Lower lobe of right lung (tissue), 2 donors: ENCODE measurements around the gene PLEK. TPM values are rescaled to one million over a fixed set of nuclear protein-coding genes. Genes with fewer than 3 reads are reported as not detected.
A peak's percentile ranks its signal among the peaks of the same experiment; 100 is the strongest.
"Not testable (repeated sequence)": the region's sequence is repeated elsewhere in the genome, so short reads cannot be mapped to it uniquely, and the experiment has no call there.

ENCODE experiments used
- ATAC-seq, 2 donors: fragments of 200-7000 bp; cut with Tn5 transposase; one replicate each; pipeline ENCODE4 v1.9.1; 2020 to 2022; ENCODE audit warnings: mild to moderate bottlenecking in 2 of 2, moderate library complexity in 2 of 2
- DNase-seq: peaks from one replicate; pipeline ENCODE4 v3.0.0-alpha.2; 2020
- H3K27ac ChIP-seq: fragments of 200-600 bp; one replicate; pipeline ENCODE4 v1.8.0; 2022
- H3K27me3 ChIP-seq: fragments of 200-600 bp; one replicate; pipeline ENCODE4 v1.8.0; 2022; ENCODE audit warnings: low read depth
- H3K36me3 ChIP-seq: fragments of 200-600 bp; one replicate; pipeline ENCODE4 v1.8.0; 2022; ENCODE audit warnings: mild to moderate bottlenecking
- H3K4me1 ChIP-seq: fragments of 200-600 bp; one replicate; pipeline ENCODE4 v1.8.0; 2022
- H3K4me3 ChIP-seq: fragments of 200-600 bp; one replicate; pipeline ENCODE4 v1.8.0; 2022; ENCODE audit warnings: mild to moderate bottlenecking
- H3K9me3 ChIP-seq: fragments of 200-600 bp; one replicate; pipeline ENCODE4 v1.8.0; 2022
- intact Hi-C: fragments of 100-400 bp; cut with DNase I; formaldehyde crosslinking; loops from one replicate; pipeline ENCODE4 v1.11.0; 2022
- total RNA-seq: library from RNA; stranded (reverse); fragmentation: NEBNext Ultra II Directional; extraction: Animal tissue kit (Norgen Biotek cat#: 25700); gene quantifications from one replicate; pipeline ENCODE4 v1.2.1, GENCODE V29; 2021
- TF ChIP-seq, protein P1 (sequence below): fragments of 200-600 bp; IDR thresholded peaks from one replicate; pipeline ENCODE4 v1.8.0; 2022; ENCODE audit warnings: antibody characterized with exemption, mild to moderate bottlenecking
- donor health status: DM: no; HTN: yes; CAD: no; lungs with severe emphysema.

The PLEK gene
- total RNA-seq, 1 donor from 2014 or later, result 42.1 TPM

DNA sequence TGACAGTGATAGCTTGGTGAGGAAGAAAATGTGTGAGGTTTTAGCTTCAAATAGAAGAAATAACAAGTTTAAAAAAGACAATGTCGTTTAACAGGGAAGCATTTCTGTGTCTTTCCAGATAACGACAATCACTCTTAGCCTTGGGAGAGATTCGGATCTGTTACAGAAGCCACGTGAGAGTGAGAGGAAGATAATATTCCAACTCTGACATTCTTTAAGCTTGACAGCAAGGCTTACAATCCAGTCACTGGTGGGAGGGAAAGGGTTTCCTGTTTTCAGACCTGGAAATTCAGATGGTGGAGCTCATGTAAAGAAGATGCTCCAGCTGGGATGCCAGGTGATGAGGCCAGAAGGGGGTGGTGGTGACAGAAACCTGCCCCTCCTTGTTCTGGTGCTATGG is 71.2 kb downstream of the PLEK start:
- H3K9me3 ChIP-seq, result no peaks in the 10 kb centered on the region
- no peak for ATAC-seq
- H3K36me3 ChIP-seq, result no peaks in the 10 kb centered on the region
- no peak overlapping the region for H3K4me3 ChIP-seq
- intact Hi-C loops, result no loop called here
- TF ChIP-seq, protein P1, sequence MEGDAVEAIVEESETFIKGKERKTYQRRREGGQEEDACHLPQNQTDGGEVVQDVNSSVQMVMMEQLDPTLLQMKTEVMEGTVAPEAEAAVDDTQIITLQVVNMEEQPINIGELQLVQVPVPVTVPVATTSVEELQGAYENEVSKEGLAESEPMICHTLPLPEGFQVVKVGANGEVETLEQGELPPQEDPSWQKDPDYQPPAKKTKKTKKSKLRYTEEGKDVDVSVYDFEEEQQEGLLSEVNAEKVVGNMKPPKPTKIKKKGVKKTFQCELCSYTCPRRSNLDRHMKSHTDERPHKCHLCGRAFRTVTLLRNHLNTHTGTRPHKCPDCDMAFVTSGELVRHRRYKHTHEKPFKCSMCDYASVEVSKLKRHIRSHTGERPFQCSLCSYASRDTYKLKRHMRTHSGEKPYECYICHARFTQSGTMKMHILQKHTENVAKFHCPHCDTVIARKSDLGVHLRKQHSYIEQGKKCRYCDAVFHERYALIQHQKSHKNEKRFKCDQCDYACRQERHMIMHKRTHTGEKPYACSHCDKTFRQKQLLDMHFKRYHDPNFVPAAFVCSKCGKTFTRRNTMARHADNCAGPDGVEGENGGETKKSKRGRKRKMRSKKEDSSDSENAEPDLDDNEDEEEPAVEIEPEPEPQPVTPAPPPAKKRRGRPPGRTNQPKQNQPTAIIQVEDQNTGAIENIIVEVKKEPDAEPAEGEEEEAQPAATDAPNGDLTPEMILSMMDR, result no peak
- H3K27me3 ChIP-seq, result no peaks in the 10 kb centered on the region
- no peak for DNase-seq
- H3K27ac ChIP-seq, result peak overlapping the region; percentile 50
- H3K4me1 ChIP-seq, result peaks cover 47% of the 10 kb centered on the region

DNA sequence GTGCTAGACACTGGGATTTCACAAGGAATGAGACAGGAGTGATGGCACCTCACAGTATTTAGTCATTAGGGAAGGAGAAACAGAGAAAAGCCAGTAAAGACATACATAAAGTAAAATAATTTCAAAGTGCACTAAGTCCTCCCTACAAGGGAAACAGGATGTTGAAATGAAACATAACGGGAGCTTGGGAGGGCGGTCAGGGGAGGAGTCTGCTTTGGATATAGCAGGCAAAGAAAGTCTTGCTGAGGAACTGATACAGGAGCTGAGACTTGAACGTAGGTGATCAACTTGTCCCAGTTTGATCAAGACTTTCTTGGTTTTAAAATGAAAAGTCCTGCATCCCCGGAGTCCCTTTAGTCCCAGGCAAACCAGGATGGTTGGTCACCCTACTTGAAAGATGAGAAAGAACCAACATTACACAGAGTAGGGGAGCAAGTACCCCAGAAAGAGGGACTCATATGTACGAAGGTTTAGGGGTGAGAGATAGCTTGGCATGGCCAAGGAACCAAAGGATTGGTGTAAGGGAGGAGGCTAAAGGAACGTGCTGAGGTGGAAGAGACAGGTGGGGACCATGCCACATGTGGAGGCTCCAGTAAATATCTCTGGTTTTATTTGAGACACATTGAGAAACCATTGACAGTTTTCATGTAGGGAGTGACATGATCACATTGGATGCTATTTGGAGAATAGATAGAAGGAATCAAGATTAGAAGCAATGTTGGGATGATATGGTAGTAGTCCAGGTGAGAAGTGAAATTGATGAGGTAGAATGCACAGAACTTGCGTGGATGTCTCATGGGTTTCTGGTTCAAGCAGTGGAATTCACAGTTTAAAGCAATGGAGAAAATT is 73.6 kb downstream of the PLEK start:
- H3K27ac ChIP-seq, result no peak overlapping the region
- intact Hi-C loops, result no loop called here

DNA sequence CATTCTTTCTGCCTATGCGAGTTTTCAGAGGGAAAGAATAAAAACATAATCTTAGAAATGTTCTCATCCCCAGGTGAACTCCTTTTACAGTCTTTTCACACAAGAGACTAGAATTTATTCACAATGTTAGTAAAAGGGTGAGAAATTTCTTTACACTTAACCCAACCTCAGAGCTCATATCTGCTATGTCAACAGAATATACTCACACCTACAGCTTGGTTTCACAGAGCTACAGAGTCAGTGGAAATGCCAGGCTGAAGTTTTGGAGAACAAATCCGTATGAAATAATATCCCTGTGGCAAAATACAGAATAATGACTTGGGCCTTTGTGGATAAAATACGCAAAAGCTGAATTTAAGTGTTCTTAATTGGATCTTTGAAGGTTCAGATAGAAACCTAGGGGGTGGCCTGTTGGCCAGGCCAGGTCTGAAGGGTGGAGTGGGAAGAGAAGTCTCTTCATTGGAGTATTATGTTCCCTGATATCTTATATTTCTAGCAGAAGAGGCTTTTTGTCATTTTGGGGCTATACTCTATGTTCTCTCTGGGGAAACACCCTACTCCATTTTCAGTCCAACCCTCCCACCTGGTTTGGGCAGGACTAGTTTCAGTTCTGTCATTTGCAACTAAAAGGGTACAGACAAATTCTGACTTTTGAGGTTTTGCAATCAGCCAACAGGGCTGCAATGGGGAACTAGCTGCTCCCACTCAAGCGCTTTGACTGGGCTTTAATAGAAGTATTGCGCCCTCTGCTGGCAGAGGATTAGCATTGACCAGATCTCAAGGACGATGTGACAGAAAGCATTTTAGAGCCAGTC is 76.3 kb downstream of the PLEK start:
- Histone ChIP-seq H3K4me1 (peaks cover 37% of the 10 kb centered on the region), H3K9me3 (no peaks in the 10 kb centered on the region), H3K36me3 (no peaks in the 10 kb centered on the region), H3K4me3 (no peak overlapping the region), H3K27me3 (no peaks in the 10 kb centered on the region), H3K27ac (peak overlapping the region; percentile 20)
- DNase-seq, result peak; percentile 81
- intact Hi-C loops, result no loop called here
- TF ChIP-seq, protein P1, result peak; percentile 93
- ATAC-seq, result peak; percentile 94 to 97

More for the DNA sequence above, 73.6 kb downstream of the PLEK start:
- no peak for DNase-seq
- ATAC-seq, result no peak
- Histone ChIP-seq H3K9me3 (no peaks in the 10 kb centered on the region), H3K27me3 (no peaks in the 10 kb centered on the region), H3K4me3 (no peak overlapping the region), H3K36me3 (no peaks in the 10 kb centered on the region), H3K4me1 (peaks cover 54% of the 10 kb centered on the region)
- TF ChIP-seq, protein P1, result no peak

DNA sequence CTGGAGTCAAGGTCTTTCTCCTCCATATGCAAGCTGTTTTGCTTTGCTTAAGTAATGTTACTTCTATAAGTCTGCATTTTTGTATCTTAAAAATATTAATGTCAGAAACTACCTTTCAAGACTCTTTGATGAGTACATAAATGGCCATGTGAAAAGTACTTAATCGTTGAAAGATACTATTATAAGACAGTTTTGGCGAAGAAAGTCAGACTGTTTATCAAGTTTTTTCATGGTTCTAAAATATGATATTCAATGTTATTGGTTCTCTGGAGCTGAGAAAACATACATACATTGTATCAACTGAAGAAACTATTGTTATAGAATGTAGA is 76.9 kb downstream of the PLEK start:
- intact Hi-C loops, result no loop called here
- DNase-seq, result no peak
- Histone ChIP-seq H3K27ac (no peak overlapping the region), H3K4me1 (peaks cover 31% of the 10 kb centered on the region), H3K4me3 (no peak overlapping the region), H3K9me3 (no peaks in the 10 kb centered on the region), H3K36me3 (no peaks in the 10 kb centered on the region), H3K27me3 (no peaks in the 10 kb centered on the region)
- TF ChIP-seq, protein P1, result no peak
- no peak for ATAC-seq

DNA sequence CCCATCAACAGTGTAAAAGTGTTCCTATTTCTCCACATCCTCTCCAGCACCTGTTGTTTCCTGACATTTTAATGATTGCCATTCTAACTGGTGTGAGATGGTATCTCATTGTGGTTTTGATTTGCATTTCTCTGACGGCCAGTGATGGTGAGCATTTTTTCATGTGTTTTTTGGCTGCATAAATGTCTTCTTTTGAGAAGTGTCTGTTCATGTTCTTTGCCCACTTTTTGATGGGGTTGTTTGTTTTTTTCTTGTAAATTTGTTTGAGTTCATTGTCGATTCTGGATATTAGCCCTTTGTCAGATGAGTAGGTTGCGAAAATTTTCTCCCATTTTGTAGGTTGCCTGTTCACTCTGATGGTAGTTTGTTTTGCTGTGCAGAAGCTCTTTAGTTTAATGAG is 81.3 kb downstream of the PLEK start:
- H3K36me3 ChIP-seq, H3K9me3 ChIP-seq, H3K27me3 ChIP-seq, H3K4me3 ChIP-seq, H3K27ac ChIP-seq, DNase-seq, ATAC-seq, intact Hi-C loops, H3K4me1 ChIP-seq: not testable (repeated sequence)

Other genes starting within 250 kb of the PLEK start
- gene PNO1, start 207.4 kb upstream of the PLEK start, total RNA-seq, result 10.5 TPM
- 54.5 TPM for gene PPP3R1, start 112.8 kb upstream of the PLEK start, total RNA-seq
- 20.8 TPM for gene CNRIP1, start 45.3 kb upstream of the PLEK start, total RNA-seq
- 2.3 TPM for gene FBXO48, start 102.0 kb downstream of the PLEK start, total RNA-seq
- 5.8 TPM for gene APLF, start 102.3 kb downstream of the PLEK start, total RNA-seq